GM21717 (cell line): ENCODE data around the gene ZP1.
A peak's percentile ranks its signal among the peaks of the same experiment; 100 is the strongest.
"Not testable (repeated sequence)": the region's sequence is repeated elsewhere in the genome, so short reads cannot be mapped to it uniquely, and the experiment has no call there.

Experiments
- ATAC-seq: cut with Tn5 transposase; IDR thresholded peaks from one replicate; pipeline ENCODE4 v1.9.1; 2021; ENCODE audit warnings: mild to moderate bottlenecking, moderate library complexity; ENCODE audit not compliant: unreplicated experiment

ZP1 gene

GRCh38 chr11:60905047-60905446 is 37.7 kb downstream of the ZP1 start:
- ATAC-seq = no peak

DNA sequence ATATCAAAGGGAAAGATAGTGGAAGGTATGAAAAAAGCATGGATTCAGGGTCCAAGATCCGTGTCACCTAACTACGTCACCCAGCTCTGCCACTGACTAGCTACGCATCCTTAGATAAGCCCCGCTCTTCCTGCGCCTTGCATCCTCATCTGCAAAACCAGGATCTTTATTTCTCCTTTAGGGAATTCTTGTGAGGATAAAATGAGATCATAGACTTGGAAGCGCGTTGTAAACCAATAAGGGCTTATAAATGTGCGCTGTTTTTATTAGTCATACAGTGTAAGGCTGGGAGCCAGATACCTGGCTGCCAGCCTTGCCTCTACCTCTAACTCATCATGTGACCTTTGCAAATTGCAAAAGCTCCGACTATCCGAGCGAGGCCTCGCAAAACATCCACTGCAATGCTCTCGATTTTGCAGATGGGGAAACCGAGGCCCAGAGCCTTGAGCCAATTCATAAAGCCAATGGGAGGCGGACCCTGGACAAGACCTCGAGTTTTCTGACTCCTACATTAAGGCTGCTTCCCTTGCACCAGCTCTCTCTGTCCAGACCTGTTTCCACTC is 38.3 kb downstream of the ZP1 start:
- no peak for ATAC-seq

GRCh38 chr11:60906132-60906972 is 39.0 kb downstream of the ZP1 start, which contains the start of gene PRPF19:
PRPF19 (minus strand) TSS chr11:60906585; CDS start chr11:60906382, 203 bp downstream.
- ATAC-seq = peak; percentile 68

- no peak for ATAC-seq
Observed at GRCh38 chr11:60908803-60909202, 41.5 kb downstream of the ZP1 start.

DNA sequence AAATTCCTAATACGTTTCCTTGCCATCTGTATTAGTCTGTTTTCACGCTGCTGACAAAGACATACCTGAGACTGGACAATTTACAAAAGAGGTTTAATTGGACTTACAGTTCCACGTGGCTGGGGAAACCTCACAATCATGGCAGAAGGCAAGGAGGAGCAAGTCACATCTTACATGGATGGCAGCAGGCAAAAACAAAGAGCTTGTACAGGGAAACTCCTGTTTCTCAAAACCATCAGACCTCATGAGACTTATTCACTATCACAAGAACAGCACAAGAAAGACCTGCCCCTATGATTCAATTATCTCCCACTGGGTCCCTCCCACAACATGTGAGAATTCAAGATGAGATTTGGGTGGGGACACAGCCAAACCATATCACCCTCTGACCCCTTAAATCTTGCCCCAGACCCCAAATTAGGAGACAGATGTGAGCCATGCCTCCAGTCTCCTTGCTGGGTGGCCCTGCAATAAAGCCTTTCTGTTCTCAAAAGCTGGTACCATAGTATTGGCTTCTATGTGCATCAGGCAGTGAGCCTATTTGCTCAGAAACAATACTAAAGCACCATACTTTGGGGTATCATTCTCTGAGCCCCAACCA is 42.4 kb downstream of the ZP1 start:
- ATAC-seq = not testable (repeated sequence)

DNA sequence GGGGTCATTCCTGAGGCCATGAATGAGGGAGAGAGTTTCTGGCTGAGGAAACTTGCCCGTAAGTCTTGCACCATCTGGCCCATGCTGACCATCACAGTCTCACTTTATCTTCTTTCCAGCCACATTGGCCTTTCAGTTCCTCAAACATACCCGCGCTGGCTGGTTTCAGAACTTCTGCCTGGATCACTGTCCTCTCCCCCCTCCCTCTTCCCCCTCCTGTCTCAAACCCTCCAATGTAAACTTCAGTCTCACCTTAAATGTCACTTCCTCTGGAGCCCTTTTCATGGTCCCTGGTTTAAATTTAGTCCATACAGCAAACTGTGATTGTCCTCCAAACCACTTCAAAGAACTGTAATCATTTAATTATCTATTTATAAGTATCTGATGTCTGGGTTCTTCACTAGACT is 42.9 kb downstream of the ZP1 start:
- peak; percentile 36 for ATAC-seq

DNA sequence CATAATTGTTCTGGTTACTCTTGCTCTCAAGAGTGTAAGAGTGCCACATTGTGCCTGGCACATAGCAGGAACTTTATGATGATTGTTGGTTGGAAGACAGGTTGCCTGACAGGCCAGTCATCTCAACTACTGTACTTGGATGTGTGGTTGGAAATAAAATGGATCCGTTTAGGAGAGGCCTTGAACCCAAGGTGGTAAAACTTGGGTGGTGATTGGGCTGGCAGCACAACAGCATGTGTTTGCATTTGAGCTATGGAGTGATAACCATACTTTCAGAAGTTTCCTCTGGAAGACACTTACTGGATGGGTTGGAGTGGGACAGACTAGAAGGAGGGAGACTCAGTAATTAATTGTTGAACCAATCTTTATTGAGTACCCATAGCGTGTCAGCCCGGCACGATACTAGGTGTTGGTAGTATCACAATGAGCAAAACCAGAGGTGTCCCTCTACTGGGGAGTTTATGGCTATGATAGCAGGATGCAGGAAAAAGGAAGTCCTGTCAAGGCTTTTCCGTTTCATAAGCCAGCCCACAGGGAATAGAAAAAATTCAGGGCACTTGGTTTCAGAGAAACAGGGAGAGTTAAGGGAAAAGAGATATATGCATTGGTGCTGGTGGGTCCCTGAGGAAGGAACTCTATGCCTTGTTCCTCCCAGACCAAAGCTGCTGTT is 43.5 kb downstream of the ZP1 start:
- no peak for ATAC-seq

GRCh38 chr11:60912223-60912850 is 45.0 kb downstream of the ZP1 start:
- ATAC-seq = no peak

DNA sequence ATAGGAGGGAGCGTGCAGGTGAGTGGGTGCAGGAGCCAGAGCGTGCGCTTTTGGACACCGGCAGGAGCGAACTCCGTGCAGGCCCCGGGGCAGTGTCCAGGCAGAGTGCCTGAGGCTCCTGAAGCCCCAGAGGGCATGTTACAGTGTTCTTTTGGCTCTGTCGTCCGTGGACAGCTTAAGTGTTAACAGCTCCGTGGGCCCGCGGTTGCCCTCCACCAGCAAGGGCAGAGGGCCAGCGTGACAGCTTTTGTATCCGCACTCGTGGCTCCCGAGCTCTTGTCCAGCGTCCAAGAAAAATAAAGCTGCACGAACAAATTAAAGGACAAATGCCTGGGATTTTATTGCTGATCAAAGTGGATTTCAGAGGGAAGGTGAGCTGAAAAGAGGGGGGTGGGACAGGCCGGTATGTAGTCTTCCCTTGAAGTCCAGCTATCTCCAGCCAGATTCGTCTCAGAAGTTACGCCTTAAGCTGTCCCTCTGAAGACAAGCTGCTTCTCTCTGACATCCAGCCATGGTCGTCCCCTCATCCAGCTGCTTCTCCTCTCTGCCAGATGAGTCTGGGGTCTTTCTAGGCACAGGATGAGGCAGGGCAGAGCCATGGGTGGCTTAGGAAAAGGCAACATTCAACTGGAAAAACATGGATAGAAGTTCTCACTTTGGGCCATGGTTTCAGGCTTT is 45.6 kb downstream of the ZP1 start:
- no peak for ATAC-seq

- ATAC-seq = peak; percentile 45
Observed at GRCh38 chr11:60913793-60914632, 46.7 kb downstream of the ZP1 start, which contains the start of gene TMEM109. TMEM109 (plus strand) TSS chr11:60914158; CDS start chr11:60919694, 5,536 bp downstream.

DNA sequence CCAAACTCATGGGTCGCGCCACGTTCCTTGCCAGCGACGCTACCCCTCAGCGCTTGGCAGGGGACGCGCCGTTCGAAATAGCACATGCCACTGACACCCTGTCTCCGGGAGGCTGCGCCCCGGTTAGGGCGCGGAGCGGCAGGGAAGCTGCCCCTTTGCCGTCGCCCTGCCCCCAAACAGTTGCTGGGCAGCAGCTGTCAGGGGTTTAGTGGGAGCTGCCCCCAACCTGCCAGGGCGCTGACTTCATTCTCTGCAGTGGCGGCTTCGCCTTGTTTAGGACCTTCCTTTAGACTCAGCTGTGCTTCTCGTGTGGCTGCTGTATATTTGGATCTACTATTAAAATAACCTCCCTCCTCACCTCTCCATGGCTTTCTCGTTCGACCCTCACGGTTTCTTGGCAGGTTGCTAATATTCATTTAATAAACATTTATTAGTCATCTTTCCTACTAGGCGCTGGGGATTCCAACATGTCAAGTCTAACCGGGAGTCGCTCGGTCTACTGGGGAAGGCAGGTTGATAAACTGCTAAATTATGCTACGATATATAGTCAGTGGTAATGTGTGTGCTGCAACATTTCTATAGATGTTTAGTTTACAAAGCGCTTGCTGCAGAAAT is 47.4 kb downstream of the ZP1 start:
- ATAC-seq = no peak

- peak; percentile 36 for ATAC-seq
Observed at GRCh38 chr11:60915248-60915914, 48.0 kb downstream of the ZP1 start.

GRCh38 chr11:60916669-60917206 is 49.4 kb downstream of the ZP1 start:
- no peak for ATAC-seq

GRCh38 chr11:60917267-60917666 is 49.9 kb downstream of the ZP1 start:
- no peak for ATAC-seq

- no peak for ATAC-seq
Observed at GRCh38 chr11:60918251-60918938, 51.1 kb downstream of the ZP1 start.

GRCh38 chr11:60918939-60919265 is 51.6 kb downstream of the ZP1 start:
- ATAC-seq = no peak

DNA sequence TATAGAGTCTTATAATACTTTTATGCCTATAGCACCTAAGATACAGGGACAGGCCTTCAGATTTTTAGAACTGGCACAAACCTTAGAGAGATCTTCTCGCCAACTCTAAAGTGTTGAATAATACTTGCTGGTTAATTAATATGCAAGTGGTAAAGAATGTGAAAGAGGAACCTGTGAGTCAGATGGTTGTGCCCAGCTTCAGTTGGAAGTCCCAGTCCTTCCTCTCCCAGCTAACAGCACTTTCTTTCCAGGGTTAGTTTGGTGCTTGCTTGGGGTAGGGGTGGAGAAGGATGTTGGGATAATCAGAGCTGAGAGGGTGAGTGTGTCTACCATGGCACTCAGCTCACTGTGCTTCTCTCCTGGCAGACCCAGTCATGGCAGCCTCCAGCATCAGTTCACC is 52.0 kb downstream of the ZP1 start:
- ATAC-seq = no peak

DNA sequence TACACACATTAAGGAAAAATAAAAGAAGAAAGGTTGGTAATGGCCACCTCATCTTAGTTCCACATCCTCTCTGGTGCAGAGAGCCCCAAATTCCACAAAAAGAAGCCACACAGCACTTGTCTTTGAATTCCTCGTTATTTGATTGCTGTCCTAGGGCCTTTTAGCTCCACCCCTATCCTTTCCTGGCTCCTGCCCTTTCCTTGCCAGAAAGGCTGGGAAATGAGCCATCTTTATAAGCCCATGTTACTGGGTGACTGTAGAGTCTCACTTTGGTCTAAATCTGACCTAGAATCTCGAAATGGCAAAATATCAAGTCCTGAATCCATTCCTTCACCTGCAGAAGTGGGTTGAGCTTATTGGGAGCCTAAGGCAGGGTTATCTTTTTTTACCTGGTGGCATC is 52.6 kb downstream of the ZP1 start:
- ATAC-seq = no peak
